Activated CD4-positive, alpha-beta T cell treated with anti-CD3 and anti-CD28 coated beads for 36 hours (primary cell): ENCODE results near the gene PRR20C. TPM values are rescaled to one million over a fixed set of nuclear protein-coding genes. Genes with fewer than 3 reads are reported as not detected.
"Not testable (repeated sequence)": the region's sequence is repeated elsewhere in the genome, so short reads cannot be mapped to it uniquely, and the experiment has no call there.

Experiments used
- ATAC-seq: fragments of 200-7000 bp; cut with Tn5 transposase; one replicate; pipeline ENCODE4 v1.10.0; 2021; ENCODE audit warnings: mild to moderate bottlenecking, moderate library complexity
- CTCF ChIA-PET: fragments of 350-600 bp; sonication (Branson Sonifier 250); formaldehyde crosslinking; loops from one replicate; lab custom pipeline; 2021; ENCODE audit warnings: antibody characterized with exemption; lab: Charles Lee
- POLR2A ChIA-PET: fragments of 350-600 bp; sonication (Branson Sonifier 250); formaldehyde crosslinking; loops from one replicate; lab custom pipeline; 2021; ENCODE audit warnings: antibody characterized with exemption, inconsistent platforms; lab: Charles Lee
- DNase-seq: peaks from one replicate; pipeline ENCODE4 v3.0.0-alpha.2; 2020
- H3K27ac Mint-ChIP-seq: one replicate; pipeline ENCODE4 v1.8.0; 2021; ENCODE audit warnings: mixed read lengths
- H3K27me3 Mint-ChIP-seq: one replicate; pipeline ENCODE4 v1.8.0; 2021; ENCODE audit warnings: mixed read lengths
- H3K36me3 Mint-ChIP-seq: one replicate; pipeline ENCODE4 v1.8.0; 2021; ENCODE audit warnings: low read depth, mixed read lengths
- H3K4me1 Mint-ChIP-seq: one replicate; pipeline ENCODE4 v1.8.0; 2021; ENCODE audit warnings: mixed read lengths
- H3K4me3 Mint-ChIP-seq: one replicate; pipeline ENCODE4 v1.8.0; 2021; ENCODE audit warnings: mild to moderate bottlenecking, moderate library complexity, mixed read lengths
- H3K9me3 Mint-ChIP-seq: one replicate; pipeline ENCODE4 v1.8.0; 2021; ENCODE audit warnings: low read depth, mixed read lengths
- intact Hi-C, 2 experiments: fragments of 100-400 bp; cut with DNase I in 1 of 2; cut with micrococcal nuclease in 1 of 2; formaldehyde crosslinking; loops; one replicate each; pipeline versions ENCODE4 v1.14.2 to v1.15.1; 2022 to 2024; cut with DNase I, micrococcal nuclease
- total RNA-seq, 2 experiments: library from RNA; stranded (reverse); gene quantifications; one replicate each; pipeline ENCODE4 v1.2.3, GENCODE V29; 2021

Gene PRR20C
- total RNA-seq, 2 experiments from 2014 or later, result not detected

DNA sequence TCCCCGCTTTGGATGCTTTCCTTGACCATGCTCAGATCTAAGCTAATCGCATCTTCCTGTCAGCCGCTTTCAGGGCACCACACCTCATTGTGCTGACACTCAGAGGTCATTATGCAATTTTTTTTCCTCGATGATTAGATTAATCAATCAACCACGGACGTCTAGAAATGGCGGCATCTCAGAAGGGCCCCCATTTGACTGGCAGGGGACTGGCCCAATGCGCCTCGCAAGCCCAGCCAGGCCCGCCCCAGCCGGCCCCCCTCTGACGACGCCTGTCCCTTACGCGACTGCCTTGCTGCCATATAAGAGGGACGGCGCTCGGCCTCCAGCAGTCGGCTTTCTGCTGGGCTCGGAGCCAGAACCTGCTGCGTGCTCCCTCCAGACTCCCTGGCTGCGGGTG is 13.0 kb downstream of the PRR20C start, which contains the start of gene PRR20E:
Gene PRR20E (plus strand): TSS at position 301 of the 400 bp plus-strand sequence. CDS start 387 bp downstream, outside the sequence.
- H3K36me3 Mint-ChIP-seq, H3K9me3 Mint-ChIP-seq, POLR2A ChIA-PET, H3K27ac Mint-ChIP-seq, H3K27me3 Mint-ChIP-seq, intact Hi-C loops, ATAC-seq, DNase-seq, H3K4me3 Mint-ChIP-seq, H3K4me1 Mint-ChIP-seq, CTCF ChIA-PET: not testable (repeated sequence)

DNA sequence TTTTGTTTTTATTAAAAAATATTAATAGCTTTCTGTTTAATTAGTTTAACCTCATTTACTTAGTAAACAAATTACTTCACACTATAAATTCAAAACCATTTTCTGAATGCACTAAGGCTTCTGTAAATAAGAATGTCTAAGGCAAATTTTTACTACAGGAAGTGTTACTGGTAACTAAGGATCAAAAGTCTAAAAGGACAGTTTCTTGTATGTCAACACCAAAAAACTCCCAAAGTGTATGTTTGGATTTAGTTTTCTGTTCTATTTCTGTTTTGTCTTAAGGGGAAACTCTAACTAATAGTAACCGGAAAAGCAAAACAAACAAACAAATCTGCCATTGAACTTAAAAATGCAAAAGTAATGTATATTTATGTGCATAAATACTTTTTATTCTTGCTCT is 37.8 kb downstream of the PRR20C start:
- H3K9me3 Mint-ChIP-seq, result no peaks in the 10 kb centered on the region
- no peak overlapping the region for H3K4me3 Mint-ChIP-seq
- no peak for ATAC-seq
- no peaks in the 10 kb centered on the region for H3K4me1 Mint-ChIP-seq
- H3K36me3 Mint-ChIP-seq, result no peaks in the 10 kb centered on the region
- no peak overlapping the region for H3K27ac Mint-ChIP-seq
- no peaks in the 10 kb centered on the region for H3K27me3 Mint-ChIP-seq
- CTCF ChIA-PET, result no interaction called here
- intact Hi-C loops, result no loop called here
- POLR2A ChIA-PET, result no interaction called here
- DNase-seq, result no peak

Other genes with a start within 250 kb of the PRR20C start
- gene PRR20A, start 13.1 kb upstream of the PRR20C start, total RNA-seq, result not detected
- not detected for gene PRR20B, start 6.6 kb upstream of the PRR20C start, total RNA-seq
- not detected for gene PRR20D, start 6.6 kb downstream of the PRR20C start, total RNA-seq
- gene PRR20E, start 13.1 kb downstream of the PRR20C start, total RNA-seq, result not detected